ENCODE data around the gene POLH.
"Not testable (repeated sequence)": the region's sequence is repeated elsewhere in the genome, so short reads cannot be mapped to it uniquely, and the experiment has no call there.

The POLH gene

GRCh38 chr6:43575772-43576551, at the start of gene POLH, which contains the start of gene XPO5:
Gene POLH (plus strand): TSS chr6:43576185. CDS start chr6:43582320, 6,135 bp downstream.
Gene XPO5 (minus strand): TSS chr6:43576038. CDS start chr6:43575864, 174 bp downstream.
- peak; percentile 90 to 91 for DNase-seq (ENCODE audit: low read depth in 2 of 2)

GRCh38 chr6:43532201-43532600, 43.8 kb upstream of the POLH start:
- DNase-seq (ENCODE audit: low read depth in 2 of 2), result no peak

GRCh38 chr6:43538986-43539385, 37.0 kb upstream of the POLH start:
- not testable (repeated sequence) for DNase-seq (ENCODE audit: low read depth in 2 of 2)

GRCh38 chr6:43539409-43539808, 36.6 kb upstream of the POLH start:
- not testable (repeated sequence) for DNase-seq (ENCODE audit: low read depth in 2 of 2)

GRCh38 chr6:43540507-43540906, 35.5 kb upstream of the POLH start:
- DNase-seq (ENCODE audit: low read depth in 2 of 2), result no peak

- DNase-seq (ENCODE audit: low read depth in 2 of 2), result no peak
Observed at GRCh38 chr6:43541774-43542471, 34.1 kb upstream of the POLH start.

GRCh38 chr6:43544461-43544860, 31.5 kb upstream of the POLH start:
- no peak for DNase-seq (ENCODE audit: low read depth in 2 of 2)

- DNase-seq (ENCODE audit: low read depth in 2 of 2), result no peak
Observed at GRCh38 chr6:43547222-43547621, 28.8 kb upstream of the POLH start.

- not testable (repeated sequence) for DNase-seq (ENCODE audit: low read depth in 2 of 2)
Observed at GRCh38 chr6:43557620-43558019, 18.4 kb upstream of the POLH start.

- DNase-seq (ENCODE audit: low read depth in 2 of 2), result no peak
Observed at GRCh38 chr6:43559328-43559727, 16.7 kb upstream of the POLH start.

GRCh38 chr6:43570876-43571441, 5.0 kb upstream of the POLH start:
- DNase-seq (ENCODE audit: low read depth in 2 of 2), result no peak

GRCh38 chr6:43572015-43572414, 4.0 kb upstream of the POLH start:
- no peak for DNase-seq (ENCODE audit: low read depth in 2 of 2)

GRCh38 chr6:43575105-43575771, 747 bp upstream of the POLH start:
- no peak for DNase-seq (ENCODE audit: low read depth in 2 of 2)

GRCh38 chr6:43578748-43579147, 2.8 kb downstream of the POLH start:
- DNase-seq (ENCODE audit: low read depth in 2 of 2), result no peak

- DNase-seq (ENCODE audit: low read depth in 2 of 2), result no peak
Observed at GRCh38 chr6:43579171-43579570, 3.2 kb downstream of the POLH start.

GRCh38 chr6:43582911-43583310, 6.9 kb downstream of the POLH start:
- no peak for DNase-seq (ENCODE audit: low read depth in 2 of 2)

GRCh38 chr6:43584892-43585570, 9.0 kb downstream of the POLH start:
- no peak for DNase-seq (ENCODE audit: low read depth in 2 of 2)

GRCh38 chr6:43588194-43588593, 12.2 kb downstream of the POLH start:
- DNase-seq (ENCODE audit: low read depth in 2 of 2), result no peak

- not testable (repeated sequence) for DNase-seq (ENCODE audit: low read depth in 2 of 2)
Observed at GRCh38 chr6:43589564-43589963, 13.6 kb downstream of the POLH start.

- DNase-seq (ENCODE audit: low read depth in 2 of 2), result no peak
Observed at GRCh38 chr6:43593938-43594337, 18.0 kb downstream of the POLH start.

GRCh38 chr6:43600595-43600994, 24.6 kb downstream of the POLH start:
- no peak for DNase-seq (ENCODE audit: low read depth in 2 of 2)

- no peak for DNase-seq (ENCODE audit: low read depth in 2 of 2)
Observed at GRCh38 chr6:43604174-43604573, 28.2 kb downstream of the POLH start.
